ENCODE data around the gene NRG3.

- no peak for TF ChIP-seq CTCF (IDR thresholded peaks at IDR 0.05)
- TF ChIP-seq POLR2A (IDR thresholded peaks at IDR 0.05): no peak
These were observed 273.8 kb downstream of the NRG3 start for GRCh38 chr10:82148764-82149163.
